K562 (cell line): ENCODE results near the gene PRRC2C. TPM values are rescaled to one million over a fixed set of nuclear protein-coding genes. Genes with fewer than 3 reads are reported as not detected.

Source experiments
- ATAC-seq: fragments of 200-7000 bp; cut with Tn5 transposase; 3 replicates; pipeline ENCODE4 v1.9.1; 2020; ENCODE audit warnings: moderate library complexity
- BruUV-seq: library from RNA; stranded (reverse); fragments of 400-500 nt; replicated peaks from 2 replicates; lab custom pipeline; 2021; lab: Mats Ljungman, UMichigan
- CTCF ChIA-PET: fragments of 300-600 bp; formaldehyde crosslinking; extraction: SDS; loops from one replicate; lab custom pipeline; 2021; ENCODE audit warnings: low intra/inter-chr PET ratio; lab: Yijun Ruan, JAX
- POLR2A ChIA-PET: fragments of 300-600, 350-650 bp; sonication (Branson Sonifier 250); formaldehyde crosslinking; extraction: SDS; loops from one replicate; lab custom pipeline; 2021; ENCODE audit warnings: antibody characterized with exemption, inconsistent platforms; lab: Yijun Ruan, JAX
- DNase-seq, 4 experiments: peaks; one replicate each; pipeline versions ENCODE4 v3.0.0 to v3.0.0-alpha.2; 2011 to 2018; ENCODE audit warnings: low spot score in 3 of 4, mixed read lengths in 3 of 4; ENCODE audit errors: extremely low read depth in 1 of 4
- FAIRE-seq: peaks from 2 replicates; lab custom pipeline; 2011; peaks lifted over from hg19 to GRCh38; lab: Jason Lieb, UNC
- H2AFZ ChIP-seq: 2 replicates; pipeline ENCODE4 v1.6.0; 2011; ENCODE audit warnings: low read depth, low read length, control low read depth, inconsistent platforms
- H3K27ac ChIP-seq: fragments of 200-600 bp; 3 replicates; pipeline ENCODE4 v1.8.0; 2011; ENCODE audit warnings: low read depth, mild to moderate bottlenecking, control low read depth, inconsistent platforms, low read length, moderate library complexity, mixed read lengths; ENCODE audit errors: extremely low read depth
- H3K27me3 ChIP-seq, 2 experiments: fragments of 300-600 bp in 1 of 2; 2 replicates in 1 of 2; 3 replicates in 1 of 2; pipeline versions ENCODE4 v1.6.0 to v1.8.0; 2011; ENCODE audit warnings: inconsistent platforms in 2 of 2, low read length in 2 of 2, mild to moderate bottlenecking in 1 of 2, mixed read lengths in 1 of 2, moderate library complexity in 1 of 2; ENCODE audit not compliant: control insufficient read depth in 2 of 2, insufficient read depth in 2 of 2
- H3K36me3 ChIP-seq: fragments of 300-600 bp; 3 replicates; pipeline ENCODE4 v1.8.0; 2011; ENCODE audit warnings: mild to moderate bottlenecking, low read length, inconsistent platforms; ENCODE audit not compliant: control insufficient read depth, insufficient read depth
- H3K4me1 ChIP-seq, 2 experiments: fragments of 200-600 bp in 1 of 2; replicated peaks in 1 of 2; 2 replicates in 1 of 2; 3 replicates in 1 of 2; pipeline versions ENCODE4 v1.5.1 to v1.8.0; 2011; ENCODE audit warnings: inconsistent platforms in 2 of 2, low read length in 2 of 2, mild to moderate bottlenecking in 1 of 2, mixed read lengths in 1 of 2, moderate library complexity in 1 of 2; ENCODE audit not compliant: control insufficient read depth in 2 of 2, insufficient read depth in 2 of 2
- H3K4me2 ChIP-seq: 2 replicates; pipeline ENCODE4 v1.6.1; 2011; ENCODE audit warnings: low read length, control low read depth, inconsistent platforms, mixed read lengths; ENCODE audit not compliant: insufficient read depth
- H3K4me3 ChIP-seq: fragments of 200-600 bp; sonication (generic), shearing (Covaris generic); 2 replicates; pipeline ENCODE4 v1.5.1; 2016; ENCODE audit warnings: control low read depth, inconsistent platforms
- H3K79me2 ChIP-seq: fragments of 200-600 bp; 3 replicates; pipeline ENCODE4 v1.8.0; 2011; ENCODE audit warnings: low read length, inconsistent platforms; ENCODE audit not compliant: control insufficient read depth, insufficient read depth
- H3K9ac ChIP-seq, 2 experiments: 2 replicates each; pipeline versions ENCODE4 v1.6.0 to v1.6.1; 2011; ENCODE audit warnings: low read depth in 2 of 2, low read length in 2 of 2, control low read depth in 1 of 2, inconsistent platforms in 1 of 2, mild to moderate bottlenecking in 1 of 2, mixed read lengths in 1 of 2; ENCODE audit not compliant: insufficient read depth in 1 of 2
- H3K9me1 ChIP-seq: one replicate; pipeline ENCODE4 v1.6.0; 2011; ENCODE audit warnings: inconsistent platforms, mild to moderate bottlenecking, low read length, moderate library complexity; ENCODE audit not compliant: control insufficient read depth, insufficient read depth
- H3K9me3 ChIP-seq: replicated peaks from 2 replicates; pipeline ENCODE4 v1.5.1; 2011; ENCODE audit warnings: low read depth, low read length, inconsistent platforms; ENCODE audit not compliant: control insufficient read depth, insufficient read depth
- H4K20me1 ChIP-seq: replicated peaks from 2 replicates; pipeline ENCODE4 v1.6.1; 2011; ENCODE audit warnings: low read length, inconsistent platforms, mixed read lengths; ENCODE audit not compliant: control insufficient read depth, insufficient read depth
- BCL6 ChIP-seq: fragments of 250-450 bp; sonication (Bioruptor Pico); IDR thresholded peaks from 2 replicates; pipeline ENCODE4 v1.4.0; 2020
- BRD4 ChIP-seq: fragments of 200-600 bp; sonication (generic); IDR thresholded peaks from 2 replicates; pipeline ENCODE4 v1.6.1; 2017; ENCODE audit warnings: inconsistent platforms
- CHD4 ChIP-seq: fragments of 200-600 bp; sonication (generic); IDR thresholded peaks from 3 replicates; pipeline ENCODE4 v1.6.1; 2012; ENCODE audit warnings: low read depth, mild to moderate bottlenecking, mixed read lengths, low read length, inconsistent platforms; ENCODE audit not compliant: insufficient read depth, insufficient replicate concordance, poor library complexity, severe bottlenecking
- E2F8 ChIP-seq: fragments of 450-650 bp; IDR thresholded peaks from 2 replicates; pipeline ENCODE4 v1.7.1; 2018; ENCODE audit warnings: mild to moderate bottlenecking, low read depth; ENCODE audit not compliant: partially characterized antibody
- EGR1 ChIP-seq: fragments of 450-650 bp; conservative IDR thresholded peaks from 2 replicates; pipeline ENCODE4 v1.6.1; 2017; ENCODE audit warnings: mild to moderate bottlenecking
- ELK1 ChIP-seq: sonication (generic); formaldehyde crosslinking; IDR thresholded peaks from 2 replicates; pipeline ENCODE4 v1.8.1; 2022; ENCODE audit warnings: missing genetic modification reagents
- GMEB1 ChIP-seq: fragments of 250-450 bp; sonication (Bioruptor Pico); IDR thresholded peaks from 2 replicates; pipeline ENCODE4 v1.4.0; 2020; ENCODE audit warnings: mild to moderate bottlenecking
- POLR2AphosphoS5 ChIP-seq: IDR thresholded peaks from 2 replicates; pipeline ENCODE4 v1.6.1; 2011; ENCODE audit warnings: mild to moderate bottlenecking, low read depth, low read length, moderate library complexity; ENCODE audit not compliant: control insufficient read depth, insufficient read depth
- RBBP5 ChIP-seq: fragments of 200-600 bp; sonication (generic); IDR thresholded peaks from 2 replicates; pipeline ENCODE4 v1.6.1; 2012; ENCODE audit warnings: borderline replicate concordance, mild to moderate bottlenecking, low read length, control low read depth, inconsistent platforms; ENCODE audit not compliant: insufficient read depth, poor library complexity, severe bottlenecking
- SMAD2 ChIP-seq: fragments of 150-350 bp; IDR thresholded peaks from 2 replicates; pipeline ENCODE4 v1.6.1; 2014; ENCODE audit warnings: low read depth, mild to moderate bottlenecking, low read length
- SNIP1 ChIP-seq: fragments of 450-650 bp; IDR thresholded peaks from 2 replicates; pipeline ENCODE4 v1.7.1; 2017; ENCODE audit warnings: low read depth, mild to moderate bottlenecking
- TCF3 ChIP-seq: sonication (generic); formaldehyde crosslinking; IDR thresholded peaks from 2 replicates; pipeline ENCODE4 v1.4.0; 2020; ENCODE audit warnings: mild to moderate bottlenecking, missing genetic modification reagents
- in situ Hi-C: fragments of 300-500 bp; cut with MboI; formaldehyde crosslinking; loops from 4 replicates; pipeline ENCODE4 v1.15.0; 2018; ENCODE audit warnings: inconsistent platforms, mixed read lengths
- intact Hi-C: fragments of 100-400 bp; cut with micrococcal nuclease; formaldehyde crosslinking; loops from 2 replicates; pipeline ENCODE4 v1.14.2; 2022
- polyA plus RNA-seq, 8 experiments: library from polyadenylated mRNA; depleted of rRNA in 4 of 8; stranded (reverse) in 5 of 8; unstranded in 3 of 8; fragments of >200 nt; fragmentation: Nextera tagmentation in 2 of 8; fragmentation: Illumina TruSeq in 1 of 8; extraction: Ambion mirVana in 2 of 8; extraction: Trizol in 1 of 8; gene quantifications; 2 replicates each; pipeline versions ENCODE4 v1.2.1 to v1.2.3, GENCODE V29; 2011 to 2014; ENCODE audit warnings: inconsistent platforms in 1 of 8, missing spikeins in 1 of 8
- total RNA-seq, 7 experiments: library from RNA; depleted of rRNA in 6 of 7; stranded (reverse); fragments of >200 nt in 6 of 7; fragmentation: Illumina TruSeq in 2 of 7; extraction: Trizol in 2 of 7; gene quantifications; 2 replicates each; pipeline versions ENCODE4 v1.2.1 to v1.2.3, GENCODE V29; 2011 to 2021; ENCODE audit warnings: low replicate concordance in 1 of 7

The PRRC2C gene
- total and polyA plus RNA-seq, 9 of the 15 experiments (the other 6 are each of a cell fraction or from before 2014, with no cell fraction given): 61.9 to 237 (median 105) TPM

GRCh38 chr1:171446386-171446785 lies 38.9 kb upstream of the PRRC2C start:
- H3K27me3 ChIP-seq: no peaks in the 10 kb centered on the region; a peak in 3 of 5 replicates
- ChIA-PET POLR2A (interaction anchor here (0.7 kb wide), 1 partner anchor 1639 kb away, joined by 3 read pairs; no protein-coding TSS in a partner anchor), CTCF (no interaction called here)
- H3K9ac ChIP-seq: no peak overlapping the region
- no peak overlapping the region for H2AFZ ChIP-seq
- no peak for DNase-seq
- H3K4me1 ChIP-seq: no peaks in the 10 kb centered on the region
- no TSS peak for BruUV-seq
- H3K4me2 ChIP-seq: no peak overlapping the region
- no peaks in the 10 kb centered on the region for H3K9me3 ChIP-seq
- TF ChIP-seq RBBP5 (no peak), EGR1 (no peak), SNIP1 (no peak), BCL6 (CRISPR knock-in tag) (no peak), POLR2AphosphoS5 (no peak), ELK1 (CRISPR knock-in tag) (no peak), BRD4 (no peak), SMAD2 (no peak), CHD4 (no peak), GMEB1 (CRISPR knock-in tag) (no peak), E2F8 (no peak), TCF3 (CRISPR knock-in tag) (no peak)
- no peak for ATAC-seq
- H3K4me3 ChIP-seq: no peak overlapping the region
- no peak for FAIRE-seq
- no peaks in the 10 kb centered on the region for H3K79me2 ChIP-seq
- H3K9me1 ChIP-seq: no peaks in the 10 kb centered on the region
- in situ Hi-C loops: no loop called here
- no peaks in the 10 kb centered on the region for H4K20me1 ChIP-seq
- intact Hi-C loops: no loop called here
- no peaks in the 10 kb centered on the region for H3K36me3 ChIP-seq
- no peak overlapping the region for H3K27ac ChIP-seq
